ENCODE data around the gene YRDC. TPM values are rescaled to one million over a fixed set of nuclear protein-coding genes. Genes with fewer than 3 reads are reported as not detected.

Gene YRDC
- total RNA-seq, 4 donors from 2014 or later = 8.1 to 12.9 (median 9.7) TPM

DNA sequence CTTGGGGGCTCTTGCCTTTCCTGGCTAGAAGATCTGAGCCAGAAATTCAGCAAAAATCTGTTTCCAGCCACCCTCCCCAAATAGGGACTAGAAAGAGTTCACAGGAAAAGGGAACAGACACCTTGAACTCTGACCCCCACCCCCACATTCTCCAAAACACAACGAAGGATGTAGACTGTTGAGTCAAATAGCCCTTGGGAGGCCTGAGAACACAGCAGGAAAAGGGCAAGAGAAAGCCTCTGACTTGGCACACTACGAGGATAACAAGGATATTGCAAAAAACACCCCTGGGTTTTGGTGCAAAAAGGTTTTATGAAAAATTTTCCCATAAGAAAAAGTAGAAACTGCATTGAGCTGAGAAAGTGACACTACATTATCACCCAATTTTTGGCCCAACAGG is 1.9 kb upstream of the YRDC start:
- no peak for DNase-seq
- Histone ChIP-seq H3K4me3 (no peak overlapping the region), H3K9me3 (no peaks in the 10 kb centered on the region), H3K27me3 (no peaks in the 10 kb centered on the region), H3K27ac (no peak overlapping the region), H3K36me3 (peaks cover 0 to 35% (median 0%) of the 10 kb centered on the region in 3 donors), H3K4me1 (peaks cover 0 to 27% (median 15%) of the 10 kb centered on the region in 4 donors)
- no peak for TF ChIP-seq POLR2A (IDR thresholded peaks at IDR 0.05)
- TF ChIP-seq, protein P1, sequence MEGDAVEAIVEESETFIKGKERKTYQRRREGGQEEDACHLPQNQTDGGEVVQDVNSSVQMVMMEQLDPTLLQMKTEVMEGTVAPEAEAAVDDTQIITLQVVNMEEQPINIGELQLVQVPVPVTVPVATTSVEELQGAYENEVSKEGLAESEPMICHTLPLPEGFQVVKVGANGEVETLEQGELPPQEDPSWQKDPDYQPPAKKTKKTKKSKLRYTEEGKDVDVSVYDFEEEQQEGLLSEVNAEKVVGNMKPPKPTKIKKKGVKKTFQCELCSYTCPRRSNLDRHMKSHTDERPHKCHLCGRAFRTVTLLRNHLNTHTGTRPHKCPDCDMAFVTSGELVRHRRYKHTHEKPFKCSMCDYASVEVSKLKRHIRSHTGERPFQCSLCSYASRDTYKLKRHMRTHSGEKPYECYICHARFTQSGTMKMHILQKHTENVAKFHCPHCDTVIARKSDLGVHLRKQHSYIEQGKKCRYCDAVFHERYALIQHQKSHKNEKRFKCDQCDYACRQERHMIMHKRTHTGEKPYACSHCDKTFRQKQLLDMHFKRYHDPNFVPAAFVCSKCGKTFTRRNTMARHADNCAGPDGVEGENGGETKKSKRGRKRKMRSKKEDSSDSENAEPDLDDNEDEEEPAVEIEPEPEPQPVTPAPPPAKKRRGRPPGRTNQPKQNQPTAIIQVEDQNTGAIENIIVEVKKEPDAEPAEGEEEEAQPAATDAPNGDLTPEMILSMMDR (IDR thresholded peaks at IDR 0.05) = no peak

DNA sequence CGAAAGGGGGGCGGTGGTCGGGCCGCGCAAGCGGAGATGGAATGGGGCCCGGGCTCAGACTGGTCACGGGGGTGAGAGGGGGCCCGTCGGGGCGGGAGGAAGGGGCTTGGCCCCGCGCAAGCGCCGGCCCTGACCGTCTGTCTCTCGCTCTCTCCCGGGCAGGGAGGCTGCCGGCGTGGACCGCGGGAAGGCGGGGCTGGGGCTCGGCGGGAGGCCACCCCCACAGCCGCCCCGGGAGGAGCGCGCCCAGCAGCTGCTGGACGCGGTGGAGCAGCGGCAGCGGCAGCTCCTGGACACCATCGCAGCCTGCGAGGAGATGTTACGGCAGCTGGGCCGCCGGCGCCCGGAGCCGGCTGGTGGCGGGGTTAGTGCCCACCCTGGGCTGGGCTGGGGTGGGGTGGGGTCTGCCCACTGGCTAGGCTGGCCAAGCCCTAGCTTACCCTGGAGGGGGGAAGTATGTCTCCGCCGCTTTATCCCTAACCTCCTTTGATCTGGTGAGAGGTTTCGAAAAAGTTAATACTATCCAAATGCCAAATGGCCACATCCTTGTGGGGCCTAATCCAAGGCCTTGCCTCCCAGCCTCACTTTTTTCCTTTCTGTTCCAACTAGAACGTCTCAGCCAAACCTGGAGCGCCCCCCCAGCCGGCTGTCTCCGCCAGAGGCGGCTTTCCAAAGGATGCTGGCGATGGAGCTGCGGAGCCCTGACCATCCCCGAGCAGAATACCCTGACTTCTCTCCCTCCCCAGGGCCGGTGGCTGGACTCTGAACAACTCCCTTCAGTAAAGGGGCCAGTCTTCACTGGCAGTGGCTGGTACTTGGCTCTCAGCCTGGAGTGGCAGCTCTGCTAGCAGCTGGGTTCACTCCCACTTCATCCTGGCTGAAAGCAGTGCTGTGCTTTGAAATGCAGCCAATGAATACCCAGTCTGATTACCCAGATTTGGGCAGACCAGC is 636 bp upstream of the YRDC start:
- TF ChIP-seq POLR2A (IDR thresholded peaks at IDR 0.05) = peak in 1 of 2 donors; percentile 2
- TF ChIP-seq, protein P1 (IDR thresholded peaks at IDR 0.05) = no peak
- DNase-seq = peak in 2 of 3 donors; percentile 61 to 88
- Histone ChIP-seq H3K27me3 (no peaks in the 10 kb centered on the region), H3K36me3 (peaks cover 0 to 40% (median 0%) of the 10 kb centered on the region in 3 donors), H3K4me3 (peak overlapping the region; percentile 63 to 96 (median 94)), H3K27ac (peak overlapping the region; percentile 89 to 97 (median 92)), H3K9me3 (no peaks in the 10 kb centered on the region), H3K4me1 (peaks cover 0 to 27% (median 15%) of the 10 kb centered on the region in 4 donors)

DNA sequence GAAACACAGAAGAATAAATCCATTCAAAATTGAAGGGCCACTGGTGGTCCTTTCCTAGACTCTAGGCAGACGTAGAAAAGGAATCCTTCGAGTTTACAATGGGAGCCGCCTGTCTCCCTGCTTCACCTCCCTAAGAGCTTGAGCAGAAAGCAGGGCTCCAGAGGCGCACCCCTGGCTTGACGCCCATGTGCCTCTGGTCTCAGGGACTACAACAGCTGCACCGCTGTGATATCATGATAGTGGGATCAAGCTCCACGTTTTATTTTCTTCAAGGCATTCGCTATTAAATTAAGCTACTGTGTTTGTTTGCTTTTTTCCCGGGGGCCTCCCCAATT is 821 bp downstream of the YRDC start:
- Histone ChIP-seq H3K4me1 (peaks cover 0 to 27% (median 15%) of the 10 kb centered on the region in 4 donors), H3K9me3 (no peaks in the 10 kb centered on the region), H3K27me3 (no peaks in the 10 kb centered on the region), H3K36me3 (peaks cover 0 to 55% (median 0%) of the 10 kb centered on the region in 3 donors), H3K4me3 (peak overlapping the region; percentile 63 to 96 (median 94)), H3K27ac (peak overlapping the region; percentile 89 to 97 (median 92))
- TF ChIP-seq, protein P1 (IDR thresholded peaks at IDR 0.05) = no peak
- TF ChIP-seq POLR2A (IDR thresholded peaks at IDR 0.05) = no peak
- DNase-seq = no peak

DNA sequence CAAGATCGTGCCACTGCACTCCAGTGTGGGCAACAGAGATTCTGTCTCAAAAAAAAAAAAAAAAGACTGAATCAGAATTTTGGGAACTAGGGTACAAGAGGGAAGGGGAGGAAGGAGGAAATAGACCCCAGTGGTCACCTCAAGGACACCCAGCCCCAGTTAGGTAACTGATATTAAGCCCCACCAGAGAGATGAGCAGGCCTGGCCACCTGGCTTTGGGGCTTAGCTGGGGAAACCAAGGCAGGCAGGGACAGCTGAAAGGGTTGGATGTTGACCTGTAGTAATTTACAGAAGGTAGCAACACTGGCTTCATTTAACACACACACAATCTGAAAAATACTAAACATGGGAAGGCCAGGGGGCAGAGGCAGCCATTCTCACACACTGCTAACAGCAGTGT is 5.6 kb downstream of the YRDC start:
- Histone ChIP-seq H3K27me3 (no peaks in the 10 kb centered on the region), H3K4me3 (no peak overlapping the region), H3K27ac (no peak overlapping the region), H3K9me3 (no peaks in the 10 kb centered on the region), H3K36me3 (peaks cover 0 to 62% (median 0%) of the 10 kb centered on the region in 3 donors), H3K4me1 (peaks cover 0 to 12% (median 9%) of the 10 kb centered on the region in 4 donors)
- TF ChIP-seq POLR2A (IDR thresholded peaks at IDR 0.05) = no peak
- TF ChIP-seq, protein P1 (IDR thresholded peaks at IDR 0.05) = no peak
- DNase-seq = no peak

DNA sequence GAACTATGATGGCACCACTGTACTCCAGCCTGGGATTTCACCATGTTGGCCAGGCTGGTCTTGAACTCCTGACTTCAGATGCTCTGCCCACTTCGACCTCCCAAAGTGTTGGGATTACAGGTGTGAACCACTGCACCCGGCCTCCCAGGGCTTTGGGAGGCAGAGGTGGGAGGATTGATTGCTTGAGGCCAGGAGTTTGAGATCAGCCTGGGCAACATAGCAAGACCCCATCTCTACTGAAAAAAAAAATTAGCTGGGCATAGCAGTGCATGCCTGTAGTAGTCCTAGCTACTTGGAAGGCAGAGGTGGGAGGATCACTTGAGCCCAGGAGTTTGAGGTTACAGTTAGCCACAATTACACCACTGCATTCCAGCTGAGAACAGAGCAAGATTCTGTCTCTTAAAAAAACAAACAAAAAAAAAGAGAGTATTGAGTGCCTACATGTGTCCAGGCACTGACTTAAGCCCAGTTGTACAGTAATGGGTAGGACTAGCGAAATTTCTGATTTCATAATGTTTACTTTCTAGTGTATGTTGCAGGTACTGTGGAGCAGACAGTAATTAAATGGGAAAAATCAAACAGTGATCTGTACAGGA is 10.2 kb downstream of the YRDC start:
- Histone ChIP-seq H3K36me3 (peaks cover 0 to 21% (median 0%) of the 10 kb centered on the region in 3 donors), H3K9me3 (no peaks in the 10 kb centered on the region), H3K27ac (no peak overlapping the region), H3K4me1 (peaks cover 0 to 17% (median 8%) of the 10 kb centered on the region in 4 donors), H3K4me3 (no peak overlapping the region), H3K27me3 (no peaks in the 10 kb centered on the region)
- DNase-seq = no peak
- TF ChIP-seq, protein P1 (IDR thresholded peaks at IDR 0.05) = no peak
- TF ChIP-seq POLR2A (IDR thresholded peaks at IDR 0.05) = no peak

Data from Peyer's patch (tissue), 4 donors.